IMR-90 (cell line): ENCODE results near the gene UTP14C. TPM values are rescaled to one million over a fixed set of nuclear protein-coding genes. Genes with fewer than 3 reads are reported as not detected.

ENCODE experiments used
- ATAC-seq: fragments of 200-7000 bp; cut with Tn5 transposase; 2 replicates; pipeline ENCODE4 v1.9.1; 2020; ENCODE audit warnings: low read depth, mild to moderate bottlenecking, moderate library complexity
- BruUV-seq: library from RNA; stranded (reverse); fragments of 400-500 nt; replicated peaks from 2 replicates; lab custom pipeline; 2021; lab: Mats Ljungman, UMichigan
- CTCF ChIA-PET: fragments of 300-600 bp; formaldehyde crosslinking; extraction: SDS; loops from one replicate; lab custom pipeline; 2021; ENCODE audit warnings: antibody characterized with exemption; lab: Yijun Ruan, JAX
- POLR2A ChIA-PET: fragments of 300-600 bp; sonication (Branson Sonifier 250); formaldehyde crosslinking; loops from one replicate; lab custom pipeline; 2022; ENCODE audit warnings: antibody characterized with exemption; ENCODE audit not compliant: unreplicated experiment; lab: Charles Lee
- DNase-seq: peaks from one replicate; pipeline ENCODE4 v3.0.0; 2013
- H2AFZ ChIP-seq: replicated peaks from 2 replicates; pipeline ENCODE3; 2013; ENCODE audit warnings: low read length, mild to moderate bottlenecking; ENCODE audit not compliant: poor library complexity
- H2AK5ac ChIP-seq: 2 replicates; pipeline ENCODE4 v1.6.1; 2013; ENCODE audit warnings: low read depth, low read length, inconsistent platforms
- H2AK9ac ChIP-seq: replicated peaks from 2 replicates; pipeline ENCODE3; 2013; ENCODE audit warnings: mild to moderate bottlenecking, low read depth, low read length, moderate library complexity; ENCODE audit not compliant: poor library complexity
- H2BK120ac ChIP-seq: 2 replicates; pipeline ENCODE4 v1.6.1; 2013; ENCODE audit warnings: low read depth, low read length, inconsistent platforms
- H2BK15ac ChIP-seq: 3 replicates; pipeline ENCODE4 v1.6.1; 2013; ENCODE audit warnings: low read depth, low read length, inconsistent platforms
- H2BK20ac ChIP-seq: 2 replicates; pipeline ENCODE4 v1.6.1; 2013; ENCODE audit warnings: low read depth, mild to moderate bottlenecking, inconsistent platforms, low read length, moderate library complexity
- H2BK5ac ChIP-seq: 2 replicates; pipeline ENCODE4 v1.6.1; 2013; ENCODE audit warnings: mild to moderate bottlenecking, low read depth, low read length, inconsistent platforms; ENCODE audit not compliant: poor library complexity, severe bottlenecking
- H3K14ac ChIP-seq: replicated peaks from 2 replicates; pipeline ENCODE4 v1.6.1; 2013; ENCODE audit warnings: low read depth, low read length, inconsistent platforms
- H3K18ac ChIP-seq: 2 replicates; pipeline ENCODE4 v1.6.1; 2013; ENCODE audit warnings: low read depth, low read length, control low read depth
- H3K23ac ChIP-seq: 2 replicates; pipeline ENCODE4 v1.6.1; 2013; ENCODE audit warnings: low read depth, low read length, inconsistent platforms
- H3K27ac ChIP-seq: 2 replicates; pipeline ENCODE4 v1.5.1; 2013; ENCODE audit warnings: mild to moderate bottlenecking, control low read depth, low read length; ENCODE audit not compliant: insufficient read depth
- H3K27me3 ChIP-seq: 2 replicates; pipeline ENCODE4 v1.6.1; 2013; ENCODE audit warnings: low read length; ENCODE audit not compliant: control insufficient read depth, insufficient read depth
- H3K36me3 ChIP-seq: 2 replicates; pipeline ENCODE4 v1.6.1; 2013; ENCODE audit warnings: low read length, mixed read lengths; ENCODE audit not compliant: control insufficient read depth, insufficient read depth
- H3K4ac ChIP-seq: 2 replicates; pipeline ENCODE4 v1.6.1; 2013; ENCODE audit warnings: low read depth, low read length, inconsistent platforms
- H3K4me1 ChIP-seq: 2 replicates; pipeline ENCODE4 v1.6.1; 2013; ENCODE audit warnings: low read length, mixed read lengths; ENCODE audit not compliant: control insufficient read depth, insufficient read depth
- H3K4me2 ChIP-seq: 2 replicates; pipeline ENCODE4 v1.6.1; 2013; ENCODE audit warnings: low read depth, mild to moderate bottlenecking, control low read depth, low read length, moderate library complexity
- H3K4me3 ChIP-seq: 2 replicates; pipeline ENCODE4 v1.5.1; 2013; ENCODE audit warnings: low read depth, mild to moderate bottlenecking, control low read depth, low read length, moderate library complexity; ENCODE audit not compliant: insufficient read depth
- H3K56ac ChIP-seq: 2 replicates; pipeline ENCODE4 v1.6.1; 2013; ENCODE audit warnings: low read length, inconsistent platforms; ENCODE audit not compliant: insufficient read depth; ENCODE audit errors: extremely low read depth
- H3K79me1 ChIP-seq, 2 experiments: 2 replicates each; pipeline ENCODE4 v1.6.1; 2013; ENCODE audit warnings: low read length in 2 of 2, inconsistent platforms in 1 of 2, low read depth in 1 of 2
- H3K9ac ChIP-seq: 2 replicates; pipeline ENCODE4 v1.6.1; 2013; ENCODE audit warnings: low read depth, low read length, control low read depth
- H3K9me1 ChIP-seq: 2 replicates; pipeline ENCODE4 v1.6.1; 2013; ENCODE audit warnings: low read length, inconsistent platforms; ENCODE audit not compliant: insufficient read depth
- H3K9me3 ChIP-seq: 2 replicates; pipeline ENCODE4 v1.6.1; 2013; ENCODE audit warnings: low read length; ENCODE audit not compliant: control insufficient read depth, insufficient read depth
- H4K20me1 ChIP-seq: 2 replicates; pipeline ENCODE4 v1.6.1; 2013; ENCODE audit warnings: low read length, inconsistent platforms; ENCODE audit not compliant: insufficient read depth
- H4K5ac ChIP-seq: 2 replicates; pipeline ENCODE4 v1.6.1; 2013; ENCODE audit warnings: mild to moderate bottlenecking, low read depth, low read length, control low read depth
- H4K8ac ChIP-seq, 2 experiments: 2 replicates each; pipeline ENCODE4 v1.6.1; 2013; ENCODE audit warnings: low read depth in 2 of 2, low read length in 2 of 2, control low read depth in 1 of 2, inconsistent platforms in 1 of 2
- H4K91ac ChIP-seq: 2 replicates; pipeline ENCODE4 v1.6.1; 2013; ENCODE audit warnings: low read depth, low read length, inconsistent platforms; ENCODE audit not compliant: insufficient read depth
- BHLHE40 ChIP-seq: fragments of 150-350 bp; IDR thresholded peaks from 2 replicates; pipeline ENCODE4 v1.6.1; 2016; ENCODE audit warnings: mild to moderate bottlenecking, low read depth, low read length
- CEBPB ChIP-seq: IDR thresholded peaks from 2 replicates; pipeline ENCODE4 v1.6.1; 2012; ENCODE audit warnings: low read depth, low read length, improper control_type of control experiment
- CHD1 ChIP-seq: IDR thresholded peaks from 2 replicates; pipeline ENCODE4 v1.6.1; 2012; ENCODE audit warnings: low read depth, low read length, improper control_type of control experiment
- MAZ ChIP-seq: IDR thresholded peaks from 2 replicates; pipeline ENCODE4 v1.6.1; 2012; ENCODE audit warnings: low read depth, mild to moderate bottlenecking, low read length, improper control_type of control experiment, moderate library complexity, borderline replicate concordance
- RFX5 ChIP-seq: IDR thresholded peaks from 2 replicates; pipeline ENCODE4 v1.8.0; 2012; ENCODE audit warnings: low read depth, mild to moderate bottlenecking, low read length, moderate library complexity
- WGBS, 2 experiments: methylation state at CpG; one replicate each; pipeline versions ENCODE4 v1.1.5 to v1.1.7; 2013; ENCODE audit warnings: missing lambda C conversion rate in 2 of 2; ENCODE audit not compliant: insufficient read length in 1 of 2; ENCODE audit errors: extremely low coverage in 2 of 2; 5-methylcytosine and 5-hydroxymethylcytosine counted together
- dilution Hi-C: fragments of 300-500 bp; cut with HindIII; formaldehyde crosslinking; loops from one replicate; pipeline ENCODE4 v1.14.3; 2018; ENCODE audit warnings: low sequenced_read_pairs; ENCODE audit not compliant: unreplicated experiment
- in situ Hi-C: fragments of 300-500 bp; cut with MboI; formaldehyde crosslinking; loops from 3 replicates; pipeline ENCODE4 v1.14.3; 2019; ENCODE audit warnings: low sequenced_read_pairs, inconsistent platforms, mixed read lengths
- intact Hi-C: fragments of 100-400 bp; cut with micrococcal nuclease; formaldehyde crosslinking; loops from 2 replicates; pipeline ENCODE4 v1.10.0; 2022
- polyA plus RNA-seq, 3 experiments: library from polyadenylated mRNA; depleted of rRNA; stranded (reverse); fragments of >200 nt; gene quantifications; 2 replicates each; pipeline ENCODE4 v1.2.3, GENCODE V29; 2012; ENCODE audit warnings: low replicate concordance in 1 of 3
- total RNA-seq: library from RNA; depleted of rRNA; stranded (reverse); fragments of >200 nt; gene quantifications from 2 replicates; pipeline ENCODE4 v1.2.3, GENCODE V29; 2012
- TF ChIP-seq, protein P1 (sequence below): conservative IDR thresholded peaks from 2 replicates; pipeline ENCODE4 v1.5.1; 2012; ENCODE audit warnings: mild to moderate bottlenecking, low read depth, low read length, improper control_type of control experiment

The UTP14C gene
- total and polyA plus RNA-seq, 2 of the 4 experiments (the other 2 are of a cell fraction), result 8.2 to 12.5 TPM

GRCh38 chr13:52033039-52033438, 8.5 kb downstream of the UTP14C start:
- no peak for TF ChIP-seq BHLHE40
- TF ChIP-seq, protein P1, sequence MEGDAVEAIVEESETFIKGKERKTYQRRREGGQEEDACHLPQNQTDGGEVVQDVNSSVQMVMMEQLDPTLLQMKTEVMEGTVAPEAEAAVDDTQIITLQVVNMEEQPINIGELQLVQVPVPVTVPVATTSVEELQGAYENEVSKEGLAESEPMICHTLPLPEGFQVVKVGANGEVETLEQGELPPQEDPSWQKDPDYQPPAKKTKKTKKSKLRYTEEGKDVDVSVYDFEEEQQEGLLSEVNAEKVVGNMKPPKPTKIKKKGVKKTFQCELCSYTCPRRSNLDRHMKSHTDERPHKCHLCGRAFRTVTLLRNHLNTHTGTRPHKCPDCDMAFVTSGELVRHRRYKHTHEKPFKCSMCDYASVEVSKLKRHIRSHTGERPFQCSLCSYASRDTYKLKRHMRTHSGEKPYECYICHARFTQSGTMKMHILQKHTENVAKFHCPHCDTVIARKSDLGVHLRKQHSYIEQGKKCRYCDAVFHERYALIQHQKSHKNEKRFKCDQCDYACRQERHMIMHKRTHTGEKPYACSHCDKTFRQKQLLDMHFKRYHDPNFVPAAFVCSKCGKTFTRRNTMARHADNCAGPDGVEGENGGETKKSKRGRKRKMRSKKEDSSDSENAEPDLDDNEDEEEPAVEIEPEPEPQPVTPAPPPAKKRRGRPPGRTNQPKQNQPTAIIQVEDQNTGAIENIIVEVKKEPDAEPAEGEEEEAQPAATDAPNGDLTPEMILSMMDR, result no peak
- TF ChIP-seq CEBPB, result no peak
- TF ChIP-seq RFX5, result no peak
- TF ChIP-seq CHD1, result no peak
- no peak for TF ChIP-seq MAZ
- Histone ChIP-seq H3K4me2 (no peak overlapping the region), H4K91ac (no peak overlapping the region), H4K20me1 (no peaks in the 10 kb centered on the region), H2AK5ac (no peak overlapping the region), H3K79me1 (peaks cover 7 to 14% of the 10 kb centered on the region in 2 experiments; a peak in 2 of 4 replicates), H3K4ac (no peak overlapping the region), H3K9me1 (no peaks in the 10 kb centered on the region), H3K9me3 (no peaks in the 10 kb centered on the region), H3K27ac (no peak overlapping the region), H2AFZ (no peak overlapping the region), H3K27me3 (no peaks in the 10 kb centered on the region), H3K4me3 (no peak overlapping the region), H3K36me3 (peaks cover 8% of the 10 kb centered on the region), H3K9ac (no peak overlapping the region), H3K56ac (no peak overlapping the region), H2AK9ac (no peak overlapping the region), H2BK5ac (no peak overlapping the region), H2BK15ac (no peak overlapping the region), H3K18ac (no peak overlapping the region), H3K4me1 (no peaks in the 10 kb centered on the region), H4K8ac (no peak overlapping the region), H3K14ac (no peak overlapping the region), H3K23ac (no peak overlapping the region), H4K5ac (no peak overlapping the region), H2BK20ac (no peak overlapping the region), H2BK120ac (no peak overlapping the region)
- in situ Hi-C loops (no loop called here), dilution Hi-C loops (no loop called here), intact Hi-C loops (no loop called here)
- DNase-seq (no peak), ATAC-seq (no peak)
- BruUV-seq, result no TSS peak
- 80% methylated on average over 2 of the region's 2 CpGs; no CpG with 5 or more reads in 1 of the 2 experiments for WGBS, 2 experiments
- ChIA-PET POLR2A (no interaction called here), CTCF (interaction anchor here (1.3 kb wide), 1 partner anchor 20 kb away, joined by 4 read pairs; no protein-coding TSS in a partner anchor)
